Pancreas (tissue), 10 donors: ENCODE measurements around the gene FOSL1. TPM values are rescaled to one million over a fixed set of nuclear protein-coding genes. Genes with fewer than 3 reads are reported as not detected.

Source experiments
- ATAC-seq, 4 donors: fragments of 200-7000 bp; cut with Tn5 transposase; one replicate each; pipeline versions ENCODE4 v1.8.0 to v1.9.1; 2020; ENCODE audit warnings: mild to moderate bottlenecking in 4 of 4, moderate library complexity in 4 of 4
- DNase-seq, 6 donors: peaks; one replicate each; pipeline ENCODE4 v3.0.0-alpha.2; 2020
- FAIRE-seq: peaks from 2 replicates; lab custom pipeline; 2012; peaks lifted over from hg19 to GRCh38; lab: Jason Lieb, UNC
- H3K27ac ChIP-seq, 4 donors: fragments of 200-600 bp; sonication (generic); 1 replicate in 3 of 4; 2 replicates in 1 of 4; pipeline versions ENCODE4 v1.5.0 to v1.8.0; 2020
- H3K27me3 ChIP-seq, 4 donors: fragments of 200-600 bp; one replicate each; pipeline ENCODE4 v1.8.0; 2021
- H3K36me3 ChIP-seq, 3 donors: fragments of 200-600 bp; sonication (generic) in 1 of 3; one replicate each; pipeline versions ENCODE4 v1.5.0 to v1.8.0; 2020 to 2021
- H3K4me1 ChIP-seq, 3 donors: fragments of 200-600 bp; one replicate each; pipeline ENCODE4 v1.8.0; 2021
- H3K4me3 ChIP-seq, 4 donors: fragments of 200-600 bp; sonication (generic) in 2 of 4; one replicate each; pipeline versions ENCODE4 v1.5.0 to v1.8.0; 2020 to 2021
- H3K9me3 ChIP-seq, 4 donors: fragments of 200-600 bp; one replicate each; pipeline ENCODE4 v1.8.0; 2021
- CTCF ChIP-seq, 4 donors: fragments of 200-600 bp; sonication (generic) in 3 of 4; IDR thresholded peaks; one replicate each; pipeline versions ENCODE4 v1.5.0 to v1.8.0; 2021; ENCODE audit warnings: antibody characterized with exemption in 4 of 4
- WGBS, 2 donors: extraction: QIAGEN DNeasy Blood & Tissue Kit; methylation state at CpG; one replicate each; pipeline ENCODE4 v1.1.7; 2013; 5-methylcytosine and 5-hydroxymethylcytosine counted together
- intact Hi-C, 3 donors: fragments of 100-400 bp; cut with DNase I; formaldehyde crosslinking; loops; one replicate each; pipeline versions ENCODE4 v1.11.1 to v1.14.2; 2022
- polyA plus RNA-seq, 2 donors: library from polyadenylated mRNA; stranded (reverse); fragments of 200-250 nt; gene quantifications; one replicate each; pipeline ENCODE4 v1.2.3, GENCODE V29; 2013
- total RNA-seq, 6 donors: library from RNA; stranded (reverse); fragmentation: NEBNext Ultra II Directional in 4 of 6; extraction: Animal tissue kit (Norgen Biotek cat#: 25700) in 4 of 6; gene quantifications; one replicate each; pipeline versions ENCODE4 v1.2.1 to v1.2.4, GENCODE V29; 2021 to 2023
- donor health status: healthy with polysubstance abuse.
- donor health status: DM: no; HTN: no; CAD: no; lungs with moderate emphysema.
- donor health status: DM: no; HTN: no; CAD: no.
- donor health status: control.
- donor health status: control.
- donor health status: Bipolar disorder and iron deficiency.
- donor health status: DM: yes; HTN: yes; CAD: no.
- donor health status: DM: no; HTN: no; CAD: no.
- donor health status: DM: no; HTN: no; CAD: no.
- donor health status: DM: yes; HTN: yes; CAD: no.

FOSL1 gene
- total and polyA plus RNA-seq, 8 donors = 0.19 to 4.3 (median 0.69) TPM

- peaks cover 0 to 8% (median 7%) of the 10 kb centered on the region in 3 donors for H3K4me1 ChIP-seq
- H3K4me3 ChIP-seq = peak overlapping the region; percentile 20 to 53 (median 34)
- DNase-seq (peak in 3 of 6 donors; percentile 61 to 78 (median 74)), ATAC-seq (peak; percentile 25 to 58 (median 35)), FAIRE-seq (no peak)
- 4 to 6% methylated on average over 52 to 78 of the region's 78 CpGs for WGBS, 2 donors
- intact Hi-C loops = no loop called here
- H3K9me3 ChIP-seq = no peaks in the 10 kb centered on the region
- TF ChIP-seq CTCF (IDR thresholded peaks at IDR 0.05) = no peak
- no peaks in the 10 kb centered on the region for H3K36me3 ChIP-seq
- H3K27me3 ChIP-seq = no peaks in the 10 kb centered on the region
- peak overlapping the region in 1 of 4 donors; percentile 34 for H3K27ac ChIP-seq
Observed at GRCh38 chr11:65899356-65900124, 648 bp downstream of the FOSL1 start.

DNA sequence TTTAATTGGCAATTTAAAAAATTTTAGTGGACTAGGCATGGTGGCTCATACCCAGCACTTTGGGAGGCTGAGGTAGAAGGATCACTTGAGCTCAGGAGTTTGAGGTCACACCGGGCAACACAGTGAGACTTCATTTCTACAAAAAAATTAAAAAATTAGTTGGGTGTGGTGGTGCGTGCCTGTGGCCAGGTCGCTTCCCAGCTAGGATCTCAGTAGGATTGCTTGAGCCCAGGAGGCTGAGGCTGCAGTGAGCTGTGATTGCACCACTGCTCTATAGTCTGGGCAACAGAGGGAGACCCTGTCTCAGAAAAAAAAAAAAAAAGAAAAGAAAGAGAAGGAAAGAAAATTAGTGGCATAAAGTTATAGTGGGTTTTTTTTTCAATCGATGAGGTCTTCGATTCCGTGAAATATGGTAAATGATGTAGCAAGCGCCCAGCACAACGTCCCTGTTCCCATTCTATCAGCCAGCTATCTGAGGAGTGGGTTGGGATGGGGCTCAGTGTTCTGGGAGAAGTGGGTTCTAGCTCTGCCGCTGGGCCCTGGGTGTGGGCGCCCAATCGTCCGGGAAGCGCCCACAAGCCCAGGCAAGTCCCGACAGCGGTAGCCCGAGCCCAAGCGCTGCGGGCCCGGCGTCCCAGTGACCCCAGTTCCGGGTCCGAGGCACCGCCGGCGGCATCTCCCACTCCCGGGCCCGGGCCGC, 1.4 kb downstream of the FOSL1 start:
- TF ChIP-seq CTCF (IDR thresholded peaks at IDR 0.05) = no peak
- no peaks in the 10 kb centered on the region for H3K9me3 ChIP-seq
- no peaks in the 10 kb centered on the region for H3K27me3 ChIP-seq
- intact Hi-C loops = no loop called here
- no peak for DNase-seq
- ATAC-seq = no peak
- H3K4me3 ChIP-seq = peak overlapping the region in 3 of 4 donors; percentile 20 to 53 (median 46)
- H3K36me3 ChIP-seq = no peaks in the 10 kb centered on the region
- no peak overlapping the region for H3K27ac ChIP-seq
- FAIRE-seq = no peak
- 31 to 32% methylated on average over 26 to 28 of the region's 28 CpGs for WGBS, 2 donors
- H3K4me1 ChIP-seq = peaks cover 0 to 8% (median 7%) of the 10 kb centered on the region in 3 donors

GRCh38 chr11:65897020-65897471, 3.1 kb downstream of the FOSL1 start:
- 80 to 89% methylated on average over 4 of the region's 4 CpGs for WGBS, 2 donors
- peaks cover 0 to 9% (median 8%) of the 10 kb centered on the region in 3 donors for H3K4me1 ChIP-seq

GRCh38 chr11:65896034-65896999, 3.9 kb downstream of the FOSL1 start:
- no peak for TF ChIP-seq CTCF (IDR thresholded peaks at IDR 0.05)
- ATAC-seq = no peak
- Histone ChIP-seq H3K27me3 (no peaks in the 10 kb centered on the region), H3K4me3 (no peak overlapping the region), H3K4me1 (peaks cover 4 to 17% (median 8%) of the 10 kb centered on the region in 3 donors), H3K27ac (no peak overlapping the region), H3K9me3 (no peaks in the 10 kb centered on the region), H3K36me3 (no peaks in the 10 kb centered on the region)
- 79 to 85% methylated on average over 14 of the region's 14 CpGs for WGBS, 2 donors
- no peak for FAIRE-seq
- intact Hi-C loops = no loop called here
- no peak for DNase-seq

More at GRCh38 chr11:65897020-65897471, 3.1 kb downstream of the FOSL1 start:
- Histone ChIP-seq H3K36me3 (no peaks in the 10 kb centered on the region), H3K4me3 (no peak overlapping the region), H3K27ac (no peak overlapping the region), H3K27me3 (no peaks in the 10 kb centered on the region), H3K9me3 (no peaks in the 10 kb centered on the region)
- intact Hi-C loops = no loop called here
- no peak for ATAC-seq
- no peak for DNase-seq
- no peak for TF ChIP-seq CTCF (IDR thresholded peaks at IDR 0.05)
- FAIRE-seq = no peak
